GDM1 (cell line): ENCODE results near the gene PLG.
"Not testable (repeated sequence)": the region's sequence is repeated elsewhere in the genome, so short reads cannot be mapped to it uniquely, and the experiment has no call there.

Experiments
- DNase-seq: peaks from one replicate; lab custom pipeline; 2025; lab: John Stamatoyannopoulos, UW

The PLG gene

GRCh38 chr6:160704688-160705087, 2.6 kb downstream of the PLG start:
- DNase-seq = not testable (repeated sequence)

DNA sequence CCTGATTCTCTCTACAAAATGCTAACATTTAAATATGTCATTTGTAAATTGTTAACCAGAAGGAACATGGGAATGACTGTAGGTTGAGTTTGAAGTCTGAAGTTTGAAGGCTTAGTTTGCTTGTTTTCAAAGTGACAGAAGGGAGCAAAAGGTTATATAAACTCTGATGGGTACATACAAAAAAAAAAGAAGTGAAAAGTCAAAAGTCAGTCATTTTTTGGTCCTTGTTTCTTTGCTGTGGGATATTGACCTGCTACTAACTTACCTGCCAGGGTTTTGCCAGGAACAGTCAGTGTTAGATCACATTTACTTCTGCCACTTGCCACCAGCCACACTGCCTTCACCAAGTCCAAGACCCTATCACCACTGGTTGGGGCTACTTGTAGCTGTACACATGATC, 6.9 kb downstream of the PLG start:
- DNase-seq = not testable (repeated sequence)

DNA sequence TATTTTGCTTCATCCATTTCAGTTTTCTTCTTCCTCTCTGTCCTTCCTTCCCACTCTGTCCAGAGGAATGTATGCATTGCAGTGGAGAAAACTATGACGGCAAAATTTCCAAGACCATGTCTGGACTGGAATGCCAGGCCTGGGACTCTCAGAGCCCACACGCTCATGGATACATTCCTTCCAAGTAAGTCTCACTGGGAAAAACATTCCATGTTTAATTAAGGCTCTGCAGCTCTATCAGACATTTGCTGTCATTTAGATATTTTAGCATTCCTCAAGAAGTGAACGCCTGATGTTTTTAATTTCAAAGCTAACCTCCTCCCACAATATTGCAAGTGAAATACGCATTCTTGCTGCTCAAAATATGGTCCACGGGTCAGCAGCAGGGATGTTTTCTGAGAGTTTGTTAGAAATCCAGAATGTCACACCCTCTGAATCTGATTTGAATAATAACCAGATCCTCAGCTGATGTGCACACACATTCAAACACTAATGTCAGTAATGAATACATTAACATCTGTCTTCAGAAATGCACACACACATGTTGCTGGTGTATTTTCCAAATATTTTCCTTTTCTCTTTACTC, 12.8 kb downstream of the PLG start:
- DNase-seq = no peak

DNA sequence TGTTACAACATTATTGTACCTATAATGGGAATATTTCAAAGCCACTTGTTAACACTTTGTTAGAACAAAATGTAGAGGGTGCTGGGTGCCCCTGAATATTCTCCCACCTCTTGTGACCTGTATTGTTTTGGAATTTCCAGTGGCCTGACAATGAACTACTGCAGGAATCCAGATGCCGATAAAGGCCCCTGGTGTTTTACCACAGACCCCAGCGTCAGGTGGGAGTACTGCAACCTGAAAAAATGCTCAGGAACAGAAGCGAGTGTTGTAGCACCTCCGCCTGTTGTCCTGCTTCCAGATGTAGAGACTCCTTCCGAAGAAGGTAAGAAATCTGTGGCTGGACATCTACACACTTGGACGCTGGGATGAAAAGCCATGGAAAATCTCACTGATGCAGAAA, 28.9 kb downstream of the PLG start:
- no peak for DNase-seq

DNA sequence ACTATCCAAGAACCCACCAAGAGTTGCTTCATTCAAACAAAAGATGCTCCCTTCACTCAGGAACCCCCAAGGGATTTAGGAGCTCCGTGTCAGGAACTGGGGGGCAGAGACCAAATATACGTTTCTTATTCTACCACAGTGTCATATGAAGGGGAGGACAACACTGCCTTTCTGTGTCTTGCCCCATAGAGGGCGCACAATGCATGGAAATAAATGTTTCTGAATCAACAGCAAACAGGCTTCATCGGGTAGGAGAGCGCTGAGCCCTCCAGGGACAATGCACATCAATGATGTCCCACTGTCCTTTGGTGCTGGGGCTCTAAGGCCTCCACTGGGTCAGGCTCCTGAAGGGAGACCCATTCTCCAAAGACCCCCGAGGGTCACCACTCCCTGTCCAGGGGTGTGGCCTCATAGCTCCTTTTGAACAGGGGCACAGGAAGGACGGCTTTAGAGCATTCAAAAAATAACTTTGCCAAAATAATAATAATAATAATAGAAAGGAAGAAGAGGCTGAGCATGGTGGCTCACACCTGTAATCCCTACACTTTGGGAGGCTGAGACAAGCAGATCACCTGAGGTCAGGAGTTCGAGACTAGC, 31.1 kb downstream of the PLG start:
- no peak for DNase-seq

DNA sequence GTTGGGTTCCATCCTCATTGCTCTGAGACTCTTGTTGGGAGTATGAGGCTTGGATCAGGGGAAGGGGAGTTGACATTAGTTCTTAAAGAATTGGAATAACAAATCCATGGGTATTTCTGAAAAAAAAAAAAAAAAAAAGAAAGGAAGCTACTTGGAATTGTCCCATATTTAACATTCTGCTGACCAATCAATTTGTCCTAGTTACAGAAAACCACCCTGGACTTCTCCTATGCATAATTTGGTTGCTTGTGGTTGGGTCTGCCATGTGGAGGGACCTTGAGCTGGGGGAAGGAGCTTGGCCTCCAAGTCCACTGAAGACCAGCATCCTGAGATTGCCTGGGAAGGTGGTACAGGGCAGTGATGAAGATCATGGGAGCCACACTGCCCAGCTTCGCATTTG, 32.6 kb downstream of the PLG start:
- no peak for DNase-seq

DNA sequence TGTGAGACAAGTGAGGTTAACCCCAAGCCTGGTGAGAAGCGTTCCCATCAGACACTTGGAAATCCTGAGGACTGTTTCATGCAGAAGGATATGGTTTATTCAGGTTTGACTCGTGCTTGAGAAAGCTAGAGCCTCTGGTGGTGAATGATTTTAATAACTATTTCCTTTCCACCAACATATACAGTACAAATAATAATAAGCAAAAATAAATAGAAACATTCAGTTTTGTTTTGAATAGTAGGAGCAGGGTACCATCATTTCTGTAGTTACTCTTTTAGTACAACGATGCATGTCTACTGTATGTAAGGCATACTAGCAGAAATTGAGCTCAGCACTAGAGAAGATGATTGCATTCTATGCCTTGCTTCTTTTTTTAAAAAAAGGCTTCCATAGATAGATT, 33.5 kb downstream of the PLG start:
- no peak for DNase-seq

DNA sequence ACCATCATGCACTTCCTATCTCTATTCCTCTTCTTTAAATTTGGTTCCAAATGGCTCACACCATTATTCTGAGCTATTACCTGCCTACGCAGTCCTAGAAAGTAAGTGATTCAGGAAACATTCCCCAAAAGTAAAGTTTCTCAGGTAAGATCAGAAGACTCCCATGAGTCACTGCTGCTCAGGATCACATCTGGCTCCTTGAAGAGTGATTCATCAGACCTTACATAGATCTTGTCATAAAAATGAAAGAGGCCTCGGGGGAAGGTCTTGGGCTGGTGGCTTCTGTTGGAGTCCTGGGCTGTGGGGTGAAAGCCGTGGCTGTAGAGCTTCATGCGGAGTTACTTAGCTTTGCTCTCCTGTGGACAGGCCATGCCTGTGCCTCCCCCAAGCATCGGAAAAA, 35.9 kb downstream of the PLG start:
- no peak for DNase-seq

DNA sequence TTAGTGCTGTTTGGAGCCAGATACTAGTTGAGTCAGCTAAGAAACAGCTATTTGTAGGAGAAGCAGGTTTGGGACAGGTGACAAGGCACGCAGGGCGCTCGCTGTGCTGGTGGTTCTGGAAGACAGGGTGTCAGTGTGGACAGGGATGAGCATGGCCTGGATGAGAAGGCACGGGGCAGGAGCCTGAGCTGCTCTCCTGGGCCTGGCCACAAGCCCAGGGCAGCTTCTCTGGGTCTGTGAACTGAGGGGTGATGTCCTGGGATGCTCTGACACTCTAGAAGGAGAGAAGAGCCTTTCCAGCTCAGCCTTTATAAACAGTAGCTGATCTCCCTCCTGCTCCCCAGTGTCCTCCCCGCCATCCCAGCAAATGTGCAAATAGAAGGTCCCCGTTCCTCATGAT, 37.9 kb downstream of the PLG start:
- no peak for DNase-seq

- DNase-seq = not testable (repeated sequence)
Measured at GRCh38 chr6:160741012-160741411, 39.0 kb downstream of the PLG start.

GRCh38 chr6:160742090-160742489, 40.0 kb downstream of the PLG start:
- DNase-seq = no peak

- DNase-seq = no peak
Measured at GRCh38 chr6:160750276-160750689, 48.2 kb downstream of the PLG start.

DNA sequence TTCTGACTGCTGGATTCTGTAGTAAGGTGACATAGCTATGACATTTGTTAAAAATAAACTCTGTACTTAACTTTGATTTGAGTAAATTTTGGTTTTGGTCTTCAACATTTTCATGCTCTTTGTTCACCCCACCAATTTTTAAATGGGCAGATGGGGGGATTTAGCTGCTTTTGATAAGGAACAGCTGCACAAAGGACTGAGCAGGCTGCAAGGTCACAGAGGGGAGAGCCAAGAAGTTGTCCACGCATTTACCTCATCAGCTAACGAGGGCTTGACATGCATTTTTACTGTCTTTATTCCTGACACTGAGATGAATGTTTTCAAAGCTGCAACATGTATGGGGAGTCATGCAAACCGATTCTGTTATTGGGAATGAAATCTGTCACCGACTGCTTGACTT, 51.2 kb downstream of the PLG start:
- not testable (repeated sequence) for DNase-seq

- no peak for DNase-seq
Measured at GRCh38 chr6:160755165-160755564, 53.1 kb downstream of the PLG start.

DNA sequence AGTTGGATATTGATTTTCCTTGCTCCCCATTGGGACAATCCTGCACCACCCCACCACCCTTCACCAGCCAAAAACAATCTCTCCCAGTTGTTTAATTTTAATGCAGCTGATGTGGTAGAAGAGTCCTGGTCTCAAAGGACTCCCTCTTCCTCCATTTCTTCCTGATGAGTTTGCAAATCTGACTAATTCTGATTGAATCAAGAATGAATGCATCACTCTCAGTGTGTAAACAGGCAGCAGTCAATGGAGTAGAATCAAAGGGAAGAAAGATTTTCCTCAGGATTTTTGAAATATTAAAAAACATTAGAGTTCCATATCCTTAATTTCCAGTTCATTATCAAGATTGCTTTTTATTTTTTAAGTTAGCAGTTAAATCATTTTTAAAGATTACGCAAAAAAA, 54.0 kb downstream of the PLG start:
- DNase-seq = no peak

DNA sequence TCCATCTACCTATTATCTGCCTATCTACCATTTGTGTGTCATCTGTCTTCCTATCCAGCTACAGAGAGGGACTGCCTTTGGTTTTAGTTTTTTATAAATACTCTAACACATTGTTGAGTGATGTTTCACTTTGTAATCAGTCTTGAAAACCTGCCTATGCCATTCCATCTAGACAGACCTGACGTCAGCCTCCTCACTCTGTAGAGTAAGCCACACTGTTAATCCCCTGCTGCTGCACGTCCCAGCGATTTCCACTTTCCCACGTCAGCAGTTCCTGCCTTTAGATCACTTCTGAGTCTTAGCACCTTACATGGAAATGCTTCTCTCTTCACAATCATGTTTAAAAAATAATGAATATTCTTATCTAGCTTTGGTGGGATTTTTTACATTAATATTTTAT, 54.8 kb downstream of the PLG start:
- DNase-seq = no peak

GRCh38 chr6:160764847-160765246, 62.8 kb downstream of the PLG start:
- no peak for DNase-seq

DNA sequence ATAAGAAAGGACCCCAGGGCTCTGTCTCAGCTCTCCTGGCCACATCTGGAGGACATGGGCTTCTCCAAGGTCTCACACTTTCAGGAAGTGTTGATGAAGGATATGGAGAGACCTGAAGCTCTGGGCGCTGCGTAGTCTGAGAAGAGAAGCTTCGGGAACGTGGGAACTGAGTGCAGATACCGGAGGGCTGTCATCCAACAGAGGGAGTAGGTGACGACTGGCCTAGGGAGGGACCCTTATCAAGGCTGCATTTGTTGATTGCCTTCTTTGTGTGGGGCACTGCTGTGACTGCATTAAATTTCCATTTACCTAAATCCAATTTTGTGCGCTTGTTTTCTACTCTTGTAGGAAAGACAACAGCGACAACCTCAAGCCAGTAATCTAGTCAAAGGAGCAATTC, 63.4 kb downstream of the PLG start:
- no peak for DNase-seq

- DNase-seq = no peak
Measured at GRCh38 chr6:160766657-160766988, 64.6 kb downstream of the PLG start.

- no peak for DNase-seq
Measured at GRCh38 chr6:160766989-160767646, 65.1 kb downstream of the PLG start.

DNA sequence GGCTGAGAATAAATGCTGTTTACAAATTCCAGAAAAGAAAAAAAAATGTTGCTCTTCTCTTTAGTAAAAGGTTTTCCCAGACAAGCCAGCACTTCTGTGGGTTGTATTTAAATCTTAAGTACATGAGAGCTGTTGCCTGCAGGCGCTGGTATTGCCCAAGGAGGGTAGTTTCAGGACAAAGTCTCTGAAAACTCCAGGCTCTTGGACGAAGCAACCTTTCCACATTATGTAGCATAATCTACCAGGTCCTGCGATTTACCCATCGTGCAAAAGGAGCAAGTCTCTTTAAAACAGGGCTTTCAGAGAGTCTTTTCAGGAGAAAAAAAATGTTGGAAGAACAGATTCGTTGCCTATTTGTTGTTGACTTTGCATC, 65.6 kb downstream of the PLG start:
- no peak for DNase-seq

GRCh38 chr6:160768101-160768500, 66.1 kb downstream of the PLG start:
- no peak for DNase-seq

DNA sequence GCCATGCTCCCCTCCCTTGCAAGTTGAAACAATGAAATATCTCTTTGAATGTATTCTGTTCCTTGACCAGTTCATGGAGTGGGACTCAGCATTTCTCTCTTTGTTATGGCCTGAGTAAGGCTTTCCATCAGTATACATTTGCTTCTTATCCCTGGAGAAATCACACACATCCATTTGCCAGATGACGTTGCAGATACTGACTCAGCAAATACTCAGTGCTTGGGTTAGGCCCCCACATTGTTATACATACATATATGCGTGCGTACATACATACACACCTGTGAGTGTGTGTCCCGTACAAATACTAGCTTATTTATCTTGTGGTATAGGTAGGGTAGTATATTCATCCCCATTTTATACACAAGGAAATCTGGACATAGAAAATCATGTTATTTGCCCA, 72.4 kb downstream of the PLG start:
- DNase-seq = no peak
